DMS79 (cell line): ENCODE measurements around the gene RPS16.

ENCODE experiments used
- DNase-seq: peaks from one replicate; lab custom pipeline; 2025; lab: John Stamatoyannopoulos, UW

Gene RPS16

DNA sequence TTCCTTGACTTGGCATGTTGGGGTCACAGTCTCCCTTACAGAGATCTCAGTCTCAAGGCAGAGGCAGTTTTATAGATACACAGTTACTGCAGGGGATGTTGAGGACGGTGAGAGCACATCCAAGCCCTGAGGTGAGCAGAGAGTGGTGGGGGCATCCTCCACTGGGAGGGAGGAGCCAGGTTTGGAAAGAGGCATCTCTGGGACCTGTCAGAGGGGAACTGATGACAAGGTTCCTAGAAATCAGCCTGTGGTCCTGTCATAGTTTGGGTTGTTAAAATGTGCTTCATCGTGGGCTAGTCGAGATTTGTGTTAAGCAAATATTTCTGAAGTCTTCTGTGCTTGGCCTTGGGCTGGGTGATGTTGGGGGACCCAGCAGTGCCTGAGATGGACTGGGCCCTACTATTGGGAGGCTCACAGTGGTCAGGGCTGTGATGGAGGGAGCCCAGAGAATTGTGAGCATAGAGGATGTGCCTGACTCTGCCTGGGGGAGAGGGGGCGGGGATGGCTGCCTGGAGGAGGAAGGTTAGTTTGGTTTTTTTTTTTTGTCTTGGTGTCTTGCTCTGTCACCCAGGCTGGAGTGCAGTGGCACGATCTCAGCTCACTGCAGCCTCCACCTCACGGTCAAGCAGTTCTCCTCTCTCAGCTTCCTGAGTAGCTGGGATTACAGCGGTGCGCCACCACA, 13.5 kb upstream of the RPS16 start:
- no peak for DNase-seq

DNA sequence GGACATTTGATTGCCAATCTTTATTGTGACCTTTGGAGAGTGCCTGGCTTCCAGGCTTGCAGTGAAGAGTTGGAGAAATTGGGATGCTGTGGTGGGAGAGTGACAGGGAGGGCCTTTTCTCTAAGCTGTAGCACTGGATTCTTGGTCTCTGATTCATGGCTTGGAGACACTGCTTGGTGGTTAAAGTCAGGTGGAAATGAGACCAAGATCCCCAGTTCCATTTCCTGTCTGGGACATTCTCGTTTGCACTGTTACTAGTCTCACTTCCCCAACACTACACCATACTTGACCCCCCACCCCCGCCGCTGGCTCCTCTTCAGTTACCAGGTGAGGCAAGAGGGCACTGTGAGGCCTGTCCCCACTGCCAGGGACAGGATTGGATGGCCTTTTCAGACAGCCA, 12.5 kb upstream of the RPS16 start:
- no peak for DNase-seq

DNA sequence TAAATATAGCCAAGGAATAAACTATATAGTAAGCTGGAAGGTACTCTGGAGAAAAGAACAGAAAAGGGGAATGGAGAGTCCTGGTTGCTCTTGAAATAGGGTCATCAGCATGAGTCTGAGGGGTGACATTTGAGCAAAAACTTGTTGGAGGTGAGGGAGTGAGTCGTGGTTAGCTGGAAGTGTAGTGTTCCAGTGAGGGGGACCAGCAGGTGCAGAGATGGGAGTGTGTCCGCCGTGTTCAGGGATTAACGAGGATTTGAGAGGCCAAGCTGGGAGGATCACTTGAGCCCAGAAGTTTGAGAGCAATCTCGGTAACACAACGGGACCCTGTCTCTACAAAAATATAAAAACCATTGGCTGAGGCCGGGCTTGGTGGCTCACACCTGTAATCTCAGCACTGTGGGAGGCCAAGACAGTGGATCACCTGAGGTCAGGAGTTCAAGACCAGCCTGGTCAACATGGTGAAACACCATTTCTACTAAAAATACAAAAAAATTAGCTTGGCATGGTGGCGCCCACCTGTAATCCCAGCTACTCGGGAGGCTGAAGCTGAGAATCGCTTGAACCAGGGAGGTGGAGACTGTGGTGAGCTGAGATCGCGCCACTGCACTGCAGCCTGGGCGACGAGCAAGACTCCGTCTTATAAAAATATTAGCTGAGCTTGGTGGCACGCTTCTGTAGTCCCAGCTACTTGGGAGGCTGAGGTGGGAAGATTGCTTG, 10.8 kb upstream of the RPS16 start:
- no peak for DNase-seq

DNA sequence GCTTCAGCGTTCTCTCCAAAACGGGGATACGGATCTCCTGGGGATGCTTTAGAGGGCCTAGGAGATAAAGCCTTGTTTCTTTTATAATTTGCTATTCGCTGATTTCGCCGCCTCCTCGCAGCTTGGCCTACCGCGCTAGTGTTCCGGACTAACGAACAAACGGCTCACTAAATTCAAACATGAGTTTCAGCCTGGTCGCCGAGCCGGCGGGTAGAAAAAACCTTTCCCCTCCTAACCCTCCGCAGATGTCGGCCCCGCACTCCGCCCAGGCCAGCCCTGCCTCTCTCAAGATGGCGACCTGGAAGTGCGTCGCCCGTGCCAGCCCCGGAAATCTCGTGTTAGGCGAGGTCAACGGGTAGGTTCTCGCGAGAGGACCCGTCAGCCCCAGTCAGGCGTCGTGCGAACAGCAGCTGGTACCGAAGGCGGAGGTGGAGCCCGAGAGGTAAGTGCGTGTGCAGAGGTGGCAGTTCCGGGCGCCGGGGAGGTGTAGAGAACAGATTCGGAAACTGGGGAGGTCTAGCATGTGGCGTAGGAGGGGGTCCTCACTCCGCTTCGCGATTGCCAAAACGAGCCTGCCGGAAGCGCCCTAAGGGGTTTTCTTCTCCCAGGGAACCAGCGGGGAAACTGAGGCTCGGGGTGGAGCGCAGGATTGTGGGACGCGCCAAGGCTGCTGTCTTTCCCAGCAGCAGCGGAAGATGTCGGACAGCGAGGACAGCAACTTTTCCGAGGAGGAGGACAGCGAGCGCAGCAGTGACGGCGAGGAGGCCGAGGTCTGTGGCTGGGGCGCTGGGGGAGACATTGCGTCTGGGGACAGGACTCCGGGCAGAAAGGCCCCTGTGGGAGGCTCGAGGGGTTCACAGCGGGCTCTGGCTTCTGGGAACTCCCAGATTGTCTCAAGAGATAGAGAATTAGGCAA, 9.7 kb upstream of the RPS16 start, which contains the start of gene SUPT5H:
Gene SUPT5H (plus strand): TSS at position 387 of the 916 bp plus-strand sequence. CDS start 309 bp downstream, at position 696.
- DNase-seq, result peak; percentile 97

DNA sequence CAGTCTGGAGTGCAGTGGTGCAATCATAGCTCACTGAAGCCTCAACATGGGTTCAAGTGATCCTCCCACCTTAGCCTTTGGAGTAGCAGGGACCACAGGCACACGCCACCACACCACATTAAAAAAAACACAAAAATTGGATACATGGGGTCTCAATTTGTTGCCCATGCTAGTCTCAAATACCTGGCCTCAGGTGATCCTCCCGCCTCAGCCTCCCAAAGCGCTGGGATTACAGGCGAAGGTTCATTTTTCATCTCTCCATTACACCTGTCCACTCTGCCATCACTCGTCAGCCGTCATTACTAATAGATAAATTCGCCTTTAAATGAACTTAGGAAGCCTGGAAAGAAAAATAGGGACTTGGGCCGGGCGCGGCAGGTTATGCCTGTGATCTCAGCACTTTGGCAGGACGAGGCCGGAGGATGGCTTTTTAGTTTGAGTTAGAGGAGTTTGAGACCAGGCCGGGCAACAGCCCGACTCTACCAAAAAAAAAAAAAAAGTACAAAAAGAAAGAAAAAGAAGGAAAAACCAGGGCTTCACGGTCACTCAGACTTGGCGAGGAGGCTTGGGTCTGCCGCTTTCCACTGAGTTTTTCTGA, 8.9 kb upstream of the RPS16 start:
- DNase-seq, result no peak

DNA sequence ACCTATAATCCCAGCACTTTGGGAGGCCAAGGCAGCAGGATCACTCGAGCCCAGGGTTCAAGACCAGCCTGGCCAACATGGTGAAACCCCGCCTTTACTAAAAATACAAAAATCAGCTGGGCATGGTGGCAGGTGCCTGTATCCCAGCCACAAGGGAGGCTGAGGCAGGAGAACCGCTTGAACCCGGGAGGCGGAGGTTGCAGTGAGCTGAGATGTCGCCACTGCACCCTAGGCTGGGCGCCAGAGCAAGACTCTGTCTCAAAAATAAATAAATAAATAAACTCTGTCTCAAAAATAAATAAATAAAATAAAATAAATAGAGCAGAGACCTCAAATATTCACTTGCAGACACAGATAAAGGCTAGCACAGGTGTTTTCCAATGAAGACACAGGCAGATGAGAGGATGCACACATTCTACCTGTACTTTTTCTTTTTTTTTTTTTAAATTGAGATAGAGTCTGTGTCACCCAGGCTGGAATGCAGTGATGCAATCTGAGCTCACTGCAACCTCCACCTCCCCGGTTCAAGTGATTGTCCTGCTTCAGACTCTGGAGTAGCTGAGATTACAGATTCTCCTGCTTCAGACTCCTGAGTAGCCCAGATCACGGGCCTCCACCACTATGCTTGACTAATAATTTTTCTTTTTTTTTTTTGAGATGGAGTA, 2.7 kb upstream of the RPS16 start:
- no peak for DNase-seq

DNA sequence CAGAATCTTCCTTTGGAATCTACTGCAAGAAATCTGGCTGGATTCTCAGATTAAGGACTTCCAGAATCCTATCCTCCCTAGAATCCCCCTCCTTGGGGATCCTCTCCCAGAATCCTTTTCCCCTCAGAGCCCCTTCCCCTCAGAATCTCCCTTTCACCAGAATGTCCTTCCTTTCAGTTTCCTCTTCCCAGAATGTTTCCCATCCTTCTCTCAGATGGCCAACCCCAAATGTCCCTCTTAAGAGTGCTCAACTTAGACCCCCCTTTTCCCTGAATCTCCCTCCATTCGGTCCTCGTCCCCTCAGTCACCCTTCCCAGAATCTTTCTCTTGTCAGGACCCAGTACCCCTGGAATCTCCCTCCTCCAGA, 584 bp upstream of the RPS16 start:
- no peak for DNase-seq

DNA sequence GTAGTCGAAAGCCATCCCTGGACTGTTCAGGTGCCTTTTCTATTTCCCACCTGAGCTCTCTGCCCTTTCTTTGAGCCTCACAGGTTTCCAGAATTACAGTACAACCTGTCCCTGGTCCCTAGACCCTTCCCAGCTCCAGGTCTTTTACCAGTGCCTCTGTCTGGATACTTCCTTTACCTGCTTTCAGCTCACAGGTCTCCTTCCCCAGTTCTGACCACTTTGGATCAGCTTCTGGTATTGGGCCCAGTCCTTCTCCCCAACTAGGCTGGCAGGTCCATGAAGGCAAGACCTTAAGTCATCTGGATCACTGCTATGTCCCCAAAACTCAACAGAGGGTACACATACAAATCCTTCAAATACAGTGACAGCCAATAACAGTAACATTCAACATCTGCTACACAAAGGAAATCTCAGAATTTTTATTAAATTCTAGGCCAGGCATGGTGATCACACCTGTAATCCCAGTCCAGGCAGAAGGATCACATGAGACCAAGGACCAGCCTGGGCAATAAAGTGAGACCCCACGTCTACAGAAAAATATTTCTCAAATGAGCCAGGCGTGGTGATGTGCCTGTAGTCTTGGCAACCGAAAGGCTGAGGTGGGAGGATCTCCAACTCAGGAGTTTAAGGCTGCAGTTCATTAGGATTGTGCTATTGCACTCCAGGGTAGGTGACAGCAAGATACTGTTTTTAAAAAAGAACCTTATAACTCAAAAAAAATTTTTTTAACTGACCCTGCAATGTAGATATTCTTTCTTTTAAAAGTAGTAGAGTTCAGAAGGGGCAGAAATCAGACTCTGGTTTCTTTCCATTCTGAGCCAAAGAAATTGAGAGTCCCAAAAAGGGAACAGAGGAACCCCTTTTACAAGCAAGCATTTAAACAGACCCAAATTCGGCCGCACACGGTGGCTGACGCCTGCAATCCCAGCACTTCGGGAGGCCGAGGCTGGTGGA, 1.3 kb downstream of the RPS16 start:
- DNase-seq, result no peak

DNA sequence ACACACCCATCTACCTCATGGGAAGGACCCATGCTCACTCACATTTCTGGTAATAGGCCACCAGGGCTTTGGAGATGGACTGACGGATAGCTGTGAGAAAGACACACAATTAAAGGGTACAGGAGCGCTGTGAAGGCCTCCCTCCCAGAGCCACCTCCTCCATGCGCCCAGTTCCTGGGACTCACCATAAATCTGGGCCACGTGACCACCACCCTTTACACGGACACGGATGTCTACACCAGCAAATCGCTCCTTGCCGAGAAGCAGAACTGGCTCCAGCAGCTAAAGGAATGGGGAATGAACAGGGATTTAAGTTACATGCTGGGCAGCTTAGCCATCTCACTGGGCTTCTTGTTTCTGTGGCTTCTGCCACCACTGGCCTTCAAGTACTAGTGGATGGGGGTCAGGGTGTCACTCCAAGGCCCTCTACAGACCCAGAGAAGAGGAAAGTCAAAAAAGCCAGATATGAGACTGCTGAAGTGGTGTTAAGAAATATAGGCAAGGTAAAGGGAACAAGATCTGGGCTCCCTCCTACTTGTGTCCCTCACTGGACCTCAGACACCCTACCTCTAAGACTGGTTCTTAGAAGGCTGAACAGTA, 2.2 kb downstream of the RPS16 start:
- DNase-seq, result no peak

DNA sequence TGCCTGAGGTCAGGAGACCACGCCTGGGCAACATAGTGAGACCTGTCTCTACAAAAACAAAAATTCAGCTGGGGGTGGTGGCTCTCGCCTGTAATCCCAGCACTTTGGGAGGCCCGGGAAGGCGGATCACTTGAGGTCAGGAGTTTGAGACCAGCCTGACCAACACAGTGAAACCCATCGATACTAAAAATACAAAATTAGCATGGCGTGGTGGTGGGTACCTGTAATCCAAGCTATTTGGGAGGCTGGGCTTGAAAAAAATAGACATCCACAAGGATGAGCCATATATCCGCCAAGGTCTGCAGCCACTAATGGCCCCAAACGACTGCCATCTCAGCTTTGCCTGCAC, 3.1 kb downstream of the RPS16 start:
- DNase-seq, result no peak

DNA sequence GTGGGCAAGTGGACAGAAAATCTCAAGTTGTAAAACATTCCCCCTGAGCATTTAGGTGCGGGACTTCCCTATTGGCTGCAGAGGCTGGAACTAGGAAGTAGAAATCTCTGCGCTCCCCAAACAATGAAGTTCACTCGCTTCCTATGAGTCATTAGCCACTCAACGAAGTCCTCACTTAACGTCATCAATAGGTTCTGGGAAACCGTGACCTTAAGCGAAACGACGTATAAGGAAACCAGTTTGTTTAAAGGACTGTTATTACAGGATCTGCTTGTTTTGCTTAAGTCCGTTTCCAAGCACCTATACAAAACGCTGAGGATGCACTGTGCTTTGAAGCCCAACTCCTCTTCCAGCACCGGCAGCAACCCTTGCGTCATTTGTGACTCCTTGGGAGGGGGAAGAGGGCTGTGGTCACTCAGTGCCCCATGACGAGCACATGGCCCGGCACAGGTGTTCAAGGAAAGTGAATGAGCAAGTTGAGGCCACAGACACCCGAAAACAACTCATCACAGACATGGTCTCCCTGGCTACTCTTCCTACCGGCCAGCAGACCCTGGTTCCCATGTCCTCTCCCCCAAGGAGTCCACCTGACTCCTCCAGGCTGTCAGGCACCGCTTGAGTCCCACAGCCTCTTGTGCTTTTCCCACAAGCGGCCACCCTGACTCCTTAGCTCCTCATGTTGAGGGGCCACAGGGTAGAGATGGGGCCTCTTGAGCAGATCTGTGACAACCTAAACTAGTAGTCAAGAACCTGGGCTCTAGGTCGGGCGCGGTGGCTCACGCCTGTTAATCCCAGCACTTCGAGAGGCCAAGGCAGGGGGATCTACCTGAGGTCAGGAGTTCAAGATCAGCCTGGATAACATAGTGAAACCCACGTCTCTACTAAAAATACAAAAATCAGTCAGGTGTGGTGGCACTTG, 4.8 kb downstream of the RPS16 start:
- DNase-seq, result no peak

DNA sequence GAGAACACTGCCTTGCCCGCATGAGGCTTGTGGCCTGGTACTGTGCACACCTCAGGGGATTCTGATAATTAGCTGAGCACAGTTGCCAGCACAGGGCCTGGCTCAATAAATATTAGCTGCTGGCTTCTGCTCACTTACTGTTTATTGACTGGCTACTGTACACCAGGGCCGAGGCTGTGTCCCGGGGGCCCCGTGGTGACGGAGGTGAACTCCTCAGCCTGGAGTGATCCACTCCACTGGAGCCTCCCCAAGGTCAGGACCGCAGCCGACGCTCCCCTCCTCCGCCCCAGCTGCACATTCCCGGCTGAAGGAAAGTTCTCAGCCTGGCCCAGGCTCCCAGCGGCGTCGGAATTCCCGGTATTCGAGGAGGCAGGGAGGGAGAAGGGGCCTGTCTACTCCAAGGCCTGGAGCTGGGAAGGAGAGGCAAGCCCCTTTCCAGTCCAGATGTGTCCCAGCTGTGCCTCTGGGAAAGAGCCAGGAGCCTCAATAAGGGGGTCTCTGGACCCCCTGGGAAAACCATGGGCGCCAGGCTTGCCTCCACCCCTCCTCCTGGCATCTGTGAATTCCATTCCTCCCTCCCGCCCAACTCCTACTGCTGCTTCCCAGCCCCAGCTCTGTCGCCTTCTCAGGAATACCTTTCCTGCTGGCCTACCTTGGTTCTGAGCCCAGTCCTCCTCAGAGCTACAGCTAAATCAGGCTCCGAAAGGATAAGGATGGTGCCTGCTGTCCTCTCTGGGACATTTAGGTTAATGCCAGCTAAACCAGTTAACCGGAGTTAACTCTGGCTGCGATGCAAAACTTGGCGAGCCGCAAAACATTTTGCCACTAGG, 7.3 kb downstream of the RPS16 start:
- no peak for DNase-seq

DNA sequence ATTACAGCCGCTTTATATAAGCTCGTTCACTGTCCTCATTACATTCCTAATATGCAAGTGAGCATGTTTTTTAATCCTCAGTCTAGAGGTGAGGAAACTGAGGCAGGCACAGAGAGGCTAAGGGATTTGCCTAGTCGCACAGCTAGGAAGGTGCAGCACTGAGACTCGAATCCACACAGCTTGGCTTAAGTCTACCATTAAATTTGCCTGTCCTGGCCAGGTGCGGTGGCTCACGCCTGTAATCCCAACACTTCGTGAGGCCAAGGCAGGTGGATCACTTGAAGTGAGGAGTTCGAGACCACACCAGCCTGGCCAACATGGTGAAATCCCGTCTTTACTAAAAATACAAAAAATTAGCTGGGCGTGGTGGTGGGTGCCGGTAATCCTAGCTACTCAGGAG, 8.0 kb downstream of the RPS16 start:
- no peak for DNase-seq

DNA sequence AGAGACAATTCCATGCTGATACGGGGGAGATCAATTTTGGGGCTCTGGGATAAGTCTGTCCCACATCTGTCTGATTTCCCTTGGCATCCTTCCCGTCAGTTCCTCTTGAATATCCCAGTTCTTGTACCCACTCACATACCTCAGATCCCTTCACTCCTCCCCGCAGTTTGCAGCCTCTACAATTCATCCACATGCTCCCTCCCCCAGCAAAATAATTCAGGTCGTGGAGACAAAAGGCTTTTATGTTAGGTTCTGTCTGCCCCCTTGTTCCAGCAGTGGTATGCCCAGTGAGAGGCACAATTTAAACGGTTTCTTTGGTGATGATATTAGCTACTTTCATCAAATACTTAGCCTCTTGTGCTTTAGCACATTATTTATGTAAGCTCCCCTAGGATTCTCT, 9.6 kb downstream of the RPS16 start:
- no peak for DNase-seq

DNA sequence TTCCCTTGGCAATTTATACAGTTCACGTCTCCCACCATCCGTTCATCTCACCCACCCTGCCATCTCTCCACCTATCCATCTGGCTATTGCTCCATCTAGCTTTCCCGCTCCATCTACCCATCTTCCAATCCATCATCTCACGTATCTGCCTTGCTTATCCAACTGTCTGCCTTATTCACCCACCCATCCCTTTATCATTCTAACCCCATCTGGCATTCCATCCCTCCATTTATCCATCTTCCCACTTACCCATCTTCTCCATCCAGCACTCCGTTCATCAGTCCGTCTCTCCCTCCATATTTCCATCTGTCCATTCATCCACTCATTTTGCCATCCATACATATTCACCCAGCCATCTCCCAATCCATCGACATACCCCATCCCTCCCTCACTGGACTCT, 10.0 kb downstream of the RPS16 start:
- no peak for DNase-seq

DNA sequence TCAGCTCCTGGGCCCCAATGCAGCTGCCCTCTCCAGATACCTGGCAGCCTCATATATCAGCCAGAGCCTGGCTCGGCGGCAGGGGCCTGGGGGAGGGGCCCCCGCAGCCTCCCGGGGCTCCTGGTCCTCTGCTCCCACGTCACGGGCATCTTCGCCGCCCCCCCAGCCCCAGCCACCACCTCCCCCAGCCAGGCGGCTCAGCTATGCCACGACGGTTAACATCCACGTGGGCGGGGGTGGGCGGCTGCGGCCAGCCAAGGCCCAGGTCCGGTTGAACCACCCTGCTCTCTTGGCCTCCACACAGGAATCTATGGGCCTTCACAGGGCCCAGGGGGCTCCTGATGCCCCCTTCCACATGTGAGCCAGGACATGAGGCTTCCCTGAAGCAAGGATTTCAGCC, 10.8 kb downstream of the RPS16 start:
- no peak for DNase-seq

DNA sequence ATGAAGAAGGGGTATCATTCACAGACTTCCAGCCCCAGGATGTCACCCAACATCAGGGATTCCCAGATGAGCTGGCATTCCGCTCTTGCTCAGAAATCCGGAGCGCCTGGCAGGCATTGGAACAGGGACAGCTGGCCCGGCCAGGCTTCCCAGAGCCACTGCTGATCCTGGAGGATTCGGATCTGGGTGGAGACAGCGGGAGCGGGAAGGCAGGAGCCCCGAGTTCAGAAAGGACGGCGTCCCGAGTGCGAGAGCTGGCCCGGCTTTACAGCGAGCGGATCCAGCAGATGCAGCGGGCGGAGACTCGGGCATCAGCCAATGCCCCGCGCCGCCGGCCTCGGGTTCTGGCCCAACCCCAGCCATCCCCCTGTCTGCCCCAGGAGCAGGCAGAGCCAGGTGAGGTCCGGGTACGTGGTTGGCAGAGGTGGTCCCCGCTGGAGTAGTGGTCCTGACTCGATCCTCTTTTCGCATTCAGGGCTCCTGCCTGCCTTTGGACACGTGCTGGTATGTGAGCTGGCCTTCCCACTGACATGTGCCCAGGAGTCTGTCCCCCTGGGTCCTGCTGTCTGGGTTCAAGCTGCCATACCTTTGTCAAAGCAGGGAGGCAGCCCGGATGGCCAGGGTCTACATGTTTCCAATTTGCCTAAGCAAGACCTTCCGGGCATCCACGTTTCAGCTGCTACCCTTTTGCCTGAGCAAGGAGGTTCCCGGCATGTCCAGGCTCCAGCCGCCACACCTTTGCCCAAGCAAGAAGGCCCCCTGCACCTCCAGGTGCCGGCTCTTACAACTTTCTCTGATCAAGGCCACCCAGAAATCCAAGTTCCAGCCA, 12.3 kb downstream of the RPS16 start:
- no peak for DNase-seq
